GM19463 (cell line): ENCODE measurements around the gene MAPK8IP2.
"Not testable (repeated sequence)": the region's sequence is repeated elsewhere in the genome, so short reads cannot be mapped to it uniquely, and the experiment has no call there.

ENCODE experiments used
- ATAC-seq: cut with Tn5 transposase; IDR thresholded peaks from one replicate; pipeline ENCODE4 v1.9.1; 2021; ENCODE audit warnings: mild to moderate bottlenecking, moderate library complexity; ENCODE audit not compliant: unreplicated experiment

Gene MAPK8IP2

DNA sequence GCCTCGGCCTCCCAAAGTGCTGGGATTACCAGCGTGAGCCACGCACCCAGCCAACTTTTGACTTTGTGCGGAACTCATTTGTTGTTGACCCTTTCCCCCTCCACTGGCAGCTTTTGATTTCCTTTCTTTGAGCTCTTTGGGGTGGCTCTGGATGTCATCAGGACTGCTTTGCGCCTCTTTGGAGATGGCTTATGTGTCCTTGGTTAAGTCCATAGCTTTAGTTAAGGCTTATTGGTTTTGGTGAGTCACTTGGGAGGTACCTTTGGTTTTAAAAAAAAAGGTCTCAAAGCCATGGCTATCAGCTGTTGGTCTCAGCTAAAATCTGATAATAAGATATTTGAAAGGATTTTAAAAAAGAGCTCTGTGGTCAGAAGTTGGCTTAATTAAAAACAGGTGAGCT lies 32.5 kb downstream of the MAPK8IP2 start:
- no peak for ATAC-seq

DNA sequence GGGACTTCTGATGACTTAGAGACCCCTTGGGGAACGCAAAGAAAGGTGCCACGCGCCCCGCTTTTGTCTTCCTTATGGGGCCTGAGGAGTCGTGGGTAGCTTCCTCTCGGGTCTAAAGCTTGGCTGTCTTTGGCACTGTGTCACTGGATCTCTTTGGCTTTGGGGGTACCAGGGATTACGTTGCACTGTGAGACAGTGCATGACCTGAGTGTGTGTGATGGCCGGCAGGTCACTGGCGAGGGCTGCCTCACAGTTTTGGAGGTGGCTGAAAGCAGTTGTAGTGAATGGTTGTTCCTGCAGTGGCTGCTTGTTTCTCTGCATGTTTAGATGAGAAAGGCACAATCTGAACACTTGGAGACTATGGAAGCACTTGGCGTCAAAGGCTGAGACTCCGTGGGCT lies 33.2 kb downstream of the MAPK8IP2 start:
- ATAC-seq, result no peak

DNA sequence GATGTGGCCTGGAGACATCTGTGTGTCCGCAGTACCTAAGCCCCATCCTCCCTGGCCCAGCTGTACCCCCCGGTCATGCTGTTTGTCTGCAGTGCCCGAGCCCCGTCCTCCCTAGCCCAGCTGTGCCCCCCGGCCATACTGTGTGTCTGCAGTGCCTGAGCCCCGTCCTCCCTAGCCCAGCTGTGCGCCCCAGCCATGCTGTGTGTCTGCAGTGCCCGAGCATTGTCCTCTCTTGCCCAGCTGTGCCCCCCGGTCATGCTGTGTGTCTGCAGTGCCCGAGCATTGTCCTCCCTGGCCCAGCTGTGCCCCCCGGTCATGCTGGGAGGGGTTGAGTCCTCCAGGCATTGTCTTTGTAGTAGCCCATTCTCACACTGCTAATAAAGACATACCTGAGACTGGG lies 35.0 kb downstream of the MAPK8IP2 start:
- no peak for ATAC-seq

DNA sequence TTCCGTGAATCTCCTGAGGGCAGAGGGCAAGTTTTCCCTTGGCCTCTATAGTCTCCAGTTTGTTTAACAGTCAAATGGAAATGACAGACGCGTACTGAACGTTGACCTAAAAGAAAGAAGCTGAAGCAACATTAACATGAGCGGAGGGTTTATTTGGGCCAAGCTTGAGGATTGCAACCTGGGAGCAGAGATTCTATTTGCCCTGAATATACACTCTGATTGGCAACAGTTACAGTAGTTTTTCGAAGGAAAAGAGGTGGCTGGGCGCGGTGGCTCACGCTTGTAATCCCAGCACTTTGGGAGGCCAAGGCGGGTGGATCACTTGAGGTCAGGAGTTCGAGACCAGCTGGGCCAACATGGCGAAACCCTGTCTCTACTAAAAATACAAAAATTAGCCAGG lies 39.7 kb downstream of the MAPK8IP2 start:
- ATAC-seq, result not testable (repeated sequence)

DNA sequence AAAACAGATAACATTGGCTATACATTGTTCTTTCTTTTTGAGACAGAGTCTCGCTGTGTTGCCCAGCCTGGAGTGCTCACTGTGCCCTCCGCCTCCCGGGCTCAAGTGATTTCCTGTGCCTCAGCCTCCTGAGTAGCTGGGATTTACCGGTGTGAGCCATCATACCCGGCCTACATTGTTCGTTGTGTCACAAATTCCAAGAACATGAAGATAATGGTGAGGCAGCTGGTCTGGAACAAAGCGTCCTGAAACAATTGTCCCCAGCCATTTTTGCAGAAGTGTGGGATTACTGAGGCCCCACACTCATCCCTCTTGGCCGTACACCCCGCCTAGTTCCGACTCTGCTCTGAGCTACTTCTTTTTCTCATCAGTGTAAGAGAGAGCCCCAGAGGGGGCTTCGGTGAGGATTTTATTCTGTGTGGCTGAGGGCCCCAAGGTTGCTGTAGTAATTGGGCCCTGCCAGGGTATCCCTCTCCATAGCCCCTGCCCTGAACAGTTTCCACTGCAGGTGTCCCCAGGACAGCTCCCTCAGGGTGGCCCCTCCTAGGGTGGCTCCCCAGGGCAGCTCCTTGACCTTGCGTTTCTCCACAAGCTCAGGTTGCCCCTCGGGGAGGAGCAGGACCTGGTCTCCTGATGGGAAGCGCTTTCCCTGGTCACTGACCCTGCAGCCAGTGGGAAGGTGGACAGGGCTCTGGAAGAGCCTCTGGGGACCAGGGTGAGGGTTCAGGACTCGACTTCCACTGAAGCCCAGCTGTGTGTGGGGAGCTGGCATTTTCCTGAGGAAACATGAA lies 40.5 kb downstream of the MAPK8IP2 start:
- ATAC-seq, result no peak

DNA sequence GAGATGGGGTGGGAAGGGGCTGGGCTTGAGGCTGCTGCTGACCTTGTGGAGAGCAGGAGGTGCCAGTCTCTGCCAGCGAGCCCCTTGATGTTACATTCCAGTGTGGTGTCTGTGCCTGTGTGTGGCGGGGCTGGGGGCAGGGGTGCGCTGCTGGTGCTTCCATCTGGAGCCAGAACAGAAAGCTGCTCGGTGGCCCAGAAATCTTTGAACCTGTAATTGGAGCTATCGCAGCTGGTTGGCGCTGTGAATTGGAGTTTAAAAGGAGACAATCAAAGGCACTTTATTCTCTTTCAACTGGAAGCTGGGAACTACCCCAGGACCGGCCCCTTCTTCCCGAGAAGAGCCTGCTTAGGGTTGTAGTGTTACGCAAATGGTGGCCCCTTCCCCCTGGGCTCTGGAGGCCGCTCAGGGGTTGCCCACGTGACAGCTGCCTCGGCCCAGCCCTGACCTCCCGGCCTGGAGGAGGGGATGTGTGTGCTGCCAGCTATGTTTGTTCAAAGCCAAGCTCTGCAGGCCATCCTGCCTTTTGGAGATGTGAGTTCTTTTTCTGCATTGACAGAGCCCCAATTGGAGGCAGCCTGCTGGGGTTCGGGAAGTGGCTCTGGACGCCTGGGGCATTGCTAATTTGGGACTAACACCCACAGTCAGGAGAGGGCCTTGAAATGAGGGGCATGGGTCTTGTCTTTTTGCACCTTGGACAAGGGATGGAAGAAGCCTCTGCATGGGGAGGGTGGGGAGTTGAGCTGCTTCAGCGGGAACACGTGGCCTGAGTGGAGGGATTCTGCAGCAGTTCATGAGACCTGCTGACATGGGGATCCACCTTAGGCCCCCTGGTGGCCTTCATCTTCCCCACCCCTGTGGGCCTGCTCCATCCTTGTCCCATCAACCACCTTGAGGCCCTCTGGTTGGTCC lies 41.4 kb downstream of the MAPK8IP2 start:
- no peak for ATAC-seq

DNA sequence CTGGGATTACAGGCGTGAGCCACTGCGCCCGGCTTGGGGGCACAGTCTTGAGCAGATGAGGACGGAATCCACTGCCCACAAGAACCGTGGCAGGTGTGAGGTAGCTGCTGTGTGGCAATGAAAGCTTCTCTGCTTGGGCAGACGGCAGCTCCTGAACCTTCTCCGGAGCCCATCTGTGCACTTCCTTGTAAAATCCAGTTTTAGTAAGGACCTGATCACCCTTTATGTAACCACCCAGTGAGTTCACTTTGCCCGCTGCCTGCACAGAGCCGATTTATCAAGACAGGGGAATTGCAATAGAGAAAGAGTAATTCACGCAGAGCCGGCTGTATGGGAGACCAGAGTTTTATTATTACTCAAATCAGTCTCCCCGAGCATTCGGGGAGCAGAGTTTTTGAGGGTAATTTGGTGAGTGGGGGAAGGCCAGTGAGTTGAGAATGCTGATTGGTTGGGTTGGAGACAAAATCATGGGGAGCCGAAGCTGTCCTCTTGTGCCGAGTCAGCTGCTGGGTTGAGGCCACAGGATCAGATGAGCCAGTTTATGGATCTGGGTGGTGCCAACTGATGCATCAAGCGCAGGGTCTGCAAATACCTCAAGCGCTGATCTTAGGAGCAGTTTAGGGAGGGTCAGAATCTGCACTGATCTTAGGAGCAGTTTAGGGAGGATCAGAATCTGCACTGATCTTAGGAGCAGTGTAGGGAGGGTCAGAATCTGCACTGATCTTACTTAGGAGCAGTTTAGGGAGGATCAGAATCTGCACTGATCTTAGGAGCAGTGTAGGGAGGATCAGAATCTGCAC lies 42.6 kb downstream of the MAPK8IP2 start:
- not testable (repeated sequence) for ATAC-seq

DNA sequence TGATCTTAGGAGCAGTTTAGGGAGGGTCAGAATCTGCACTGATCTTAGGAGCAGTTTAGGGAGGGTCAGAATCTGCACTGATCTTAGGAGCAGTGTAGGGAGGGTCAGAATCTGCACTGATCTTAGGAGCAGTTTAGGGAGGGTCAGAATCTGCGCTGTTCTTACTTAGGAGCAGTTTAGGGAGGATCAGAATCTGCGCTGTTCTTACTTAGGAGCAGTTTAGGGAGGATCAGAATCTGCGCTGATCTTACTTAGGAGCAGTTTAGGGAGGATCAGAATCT lies 43.2 kb downstream of the MAPK8IP2 start:
- not testable (repeated sequence) for ATAC-seq

DNA sequence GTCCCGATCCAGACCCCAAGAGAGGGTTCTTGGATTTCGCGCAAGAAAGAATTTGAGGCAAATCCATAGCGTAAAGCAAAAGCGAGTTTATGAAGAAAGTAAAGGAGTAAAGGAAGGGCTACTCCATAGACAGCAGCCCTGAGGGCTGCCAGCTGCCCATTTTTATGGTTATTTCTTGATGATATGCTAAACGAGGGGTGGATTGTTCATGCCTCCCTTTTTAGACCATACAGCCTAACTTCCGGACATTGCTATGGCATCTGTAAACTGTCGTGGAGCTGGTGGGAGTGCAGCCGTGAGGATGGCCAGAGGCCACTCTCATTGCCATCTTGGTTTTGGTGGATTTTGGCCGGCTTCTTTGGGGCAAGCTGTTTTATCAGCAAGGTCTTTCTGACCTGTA lies 52.7 kb downstream of the MAPK8IP2 start:
- ATAC-seq, result no peak

DNA sequence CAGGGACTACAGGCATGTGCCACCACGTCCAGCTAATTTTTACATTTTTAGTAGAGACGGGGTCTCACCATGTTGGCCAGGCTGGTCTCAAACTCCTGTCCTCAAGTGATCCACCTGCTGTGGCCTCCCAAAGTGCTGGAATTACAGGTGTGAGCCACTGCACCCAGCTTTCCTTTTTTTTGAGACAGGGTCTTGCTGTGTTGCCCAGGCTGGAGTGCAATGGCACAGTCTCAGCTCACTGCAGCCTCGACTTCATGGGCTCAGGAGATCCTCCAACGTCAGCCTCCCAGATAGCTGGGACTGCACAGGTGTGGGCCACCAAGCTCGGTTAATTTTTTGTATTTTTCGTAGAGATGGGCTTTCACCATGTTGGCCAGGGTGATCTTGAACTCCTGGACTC lies 54.1 kb downstream of the MAPK8IP2 start:
- ATAC-seq, result not testable (repeated sequence)

DNA sequence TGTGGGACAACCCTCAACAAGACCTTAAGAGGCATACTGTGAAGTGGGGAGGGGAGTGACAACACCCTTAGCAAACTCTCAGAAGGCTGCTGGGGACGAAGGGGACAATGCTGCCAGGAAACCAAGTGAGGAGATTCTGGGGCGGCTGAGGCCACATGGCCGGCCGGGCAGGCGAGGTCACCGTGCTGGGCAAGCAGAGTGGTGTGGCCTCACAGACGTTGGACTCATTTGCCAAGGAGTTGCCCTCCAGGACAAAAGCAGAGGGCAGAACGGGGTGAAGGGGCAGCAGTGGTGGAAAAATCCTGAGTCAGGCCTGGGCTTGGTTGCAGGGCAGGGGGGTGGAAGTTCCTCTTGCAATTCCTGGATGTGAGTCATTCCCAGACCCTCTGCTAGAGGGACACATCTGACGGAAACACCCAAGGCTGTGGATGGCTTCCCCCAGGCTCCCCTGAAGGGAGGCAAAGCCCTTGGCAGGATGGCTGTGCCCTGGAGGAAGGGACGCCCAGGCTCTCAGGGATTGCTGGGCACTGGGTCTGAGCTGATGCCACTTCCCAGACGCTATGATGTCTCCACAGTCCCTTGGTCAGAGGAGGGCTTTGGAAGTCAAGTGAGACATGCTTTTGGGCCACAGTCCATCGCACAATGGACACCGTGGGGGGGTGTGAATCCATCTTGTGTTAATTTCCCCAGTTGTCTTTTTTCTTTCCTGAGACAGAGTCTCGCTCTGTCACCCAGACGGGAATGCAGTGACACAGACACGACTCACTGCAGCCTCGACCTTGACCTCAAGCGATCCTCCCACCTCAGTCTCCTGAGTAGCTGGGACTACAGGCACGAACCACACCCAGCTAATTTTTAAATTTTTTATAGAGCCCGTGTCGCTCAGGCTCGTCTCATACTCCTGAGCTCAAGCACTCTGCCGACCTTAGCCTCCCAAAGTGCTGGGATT lies 55.8 kb downstream of the MAPK8IP2 start:
- no peak for ATAC-seq

DNA sequence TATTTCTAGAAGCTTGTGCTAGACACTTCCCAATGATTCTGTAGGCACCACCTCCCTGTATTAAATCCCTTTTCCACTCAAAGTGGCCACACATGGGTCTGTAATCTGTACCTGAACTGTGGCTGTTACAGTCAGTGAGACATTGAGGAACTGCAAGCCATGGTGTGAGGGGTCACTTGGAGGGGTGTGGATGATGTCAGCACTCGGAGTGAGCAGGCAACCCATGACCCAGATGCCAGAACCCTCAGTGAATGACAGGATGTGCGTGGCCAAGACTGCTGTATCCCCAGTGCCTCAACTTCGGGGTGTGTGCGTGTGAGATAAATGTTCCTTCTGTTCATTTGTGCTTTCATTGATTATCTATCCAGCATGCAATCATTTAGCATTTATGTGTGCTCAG lies 57.3 kb downstream of the MAPK8IP2 start:
- ATAC-seq, result no peak

DNA sequence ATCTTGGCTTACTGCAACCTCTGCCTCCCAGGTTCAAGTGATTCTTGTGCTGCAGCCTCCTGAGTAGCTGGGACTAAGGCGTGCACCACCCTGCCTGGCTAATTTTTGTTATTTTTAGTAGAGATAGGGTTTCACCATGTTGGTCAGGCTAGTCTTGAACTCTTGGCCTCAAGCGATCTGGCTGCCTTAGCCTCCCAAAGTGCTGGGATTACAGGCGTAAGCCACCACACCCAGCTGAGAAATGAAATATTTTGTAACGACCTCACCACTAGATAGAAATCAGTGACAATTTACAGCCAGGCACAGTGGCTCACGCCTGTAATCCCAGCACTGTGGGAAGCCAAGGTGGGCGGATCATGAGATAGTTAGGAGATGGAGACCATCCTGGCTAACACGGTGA lies 59.1 kb downstream of the MAPK8IP2 start:
- ATAC-seq, result not testable (repeated sequence)

DNA sequence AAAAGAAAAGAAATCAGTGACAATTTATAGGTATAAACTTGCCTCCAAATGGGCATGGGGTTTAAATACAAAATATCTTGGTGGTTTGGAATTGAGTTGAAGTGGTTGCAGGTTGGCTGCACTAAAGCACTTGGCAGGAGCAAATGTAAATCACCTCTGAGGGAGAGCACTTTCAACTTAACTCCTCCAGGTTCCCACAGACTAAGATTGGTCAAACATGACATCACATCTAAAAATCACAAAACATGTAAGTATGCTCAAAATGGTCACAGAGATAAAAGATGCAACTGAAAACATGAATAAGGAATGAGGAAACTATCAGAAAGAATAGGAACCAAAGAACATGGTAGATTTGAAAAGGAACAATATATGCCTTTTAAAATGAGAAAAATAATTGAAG lies 59.7 kb downstream of the MAPK8IP2 start:
- no peak for ATAC-seq
